Lung (tissue), 13 donors: Measurements from ENCODE around the gene CRTAC1. TPM values are rescaled to one million over a fixed set of nuclear protein-coding genes. Genes with fewer than 3 reads are reported as not detected.

Experiments
- ATAC-seq: fragments of 200-7000 bp; cut with Tn5 transposase; one replicate; pipeline ENCODE4 v1.9.1; 2020; ENCODE audit warnings: moderate number of reproducible peaks; ENCODE audit not compliant: insufficient read depth, low FRiP score
- DNase-seq, 3 donors: peaks; one replicate each; pipeline ENCODE4 v3.0.0-alpha.2; 2013 to 2017
- H3K27ac ChIP-seq, 2 donors: one replicate each; pipeline ENCODE4 v1.5.1; 2013; ENCODE audit warnings: mild to moderate bottlenecking in 2 of 2, moderate library complexity in 2 of 2, control low read depth in 1 of 2, inconsistent platforms in 1 of 2, low read depth in 1 of 2, low read length in 1 of 2
- H3K27me3 ChIP-seq, 3 donors: one replicate each; pipeline ENCODE4 v1.5.1; 2013; ENCODE audit warnings: low read length in 2 of 3; ENCODE audit not compliant: control insufficient read depth in 3 of 3, insufficient read depth in 3 of 3
- H3K36me3 ChIP-seq, 4 donors: one replicate each; pipeline ENCODE4 v1.5.1; 2013; ENCODE audit warnings: low read length in 4 of 4, mild to moderate bottlenecking in 1 of 4, moderate library complexity in 1 of 4; ENCODE audit not compliant: control insufficient read depth in 4 of 4, insufficient read depth in 4 of 4
- H3K4me1 ChIP-seq, 5 donors: one replicate each; pipeline ENCODE4 v1.5.1; 2013; ENCODE audit warnings: low read length in 5 of 5, mild to moderate bottlenecking in 2 of 5, moderate library complexity in 1 of 5; ENCODE audit not compliant: control insufficient read depth in 5 of 5, insufficient read depth in 5 of 5
- H3K4me3 ChIP-seq: one replicate; pipeline ENCODE4 v1.5.1; 2013; ENCODE audit warnings: mild to moderate bottlenecking, control low read depth, moderate library complexity
- H3K9ac ChIP-seq, 2 donors: one replicate each; pipeline ENCODE4 v1.5.1; 2013; ENCODE audit warnings: low read length in 2 of 2, control low read depth in 1 of 2; ENCODE audit not compliant: insufficient read depth in 1 of 2
- H3K9me3 ChIP-seq, 4 donors: one replicate each; pipeline ENCODE4 v1.5.1; 2013; ENCODE audit warnings: low read length in 3 of 4, mild to moderate bottlenecking in 1 of 4, moderate library complexity in 1 of 4; ENCODE audit not compliant: control insufficient read depth in 4 of 4, insufficient read depth in 3 of 4
- WGBS, 2 donors: extraction: QIAGEN DNeasy Blood & Tissue Kit; methylation state at CpG; one replicate each; pipeline ENCODE4 v1.1.7; 2013; 5-methylcytosine and 5-hydroxymethylcytosine counted together
- polyA plus RNA-seq, 2 donors: library from polyadenylated mRNA; stranded (reverse); fragments of 200-250 nt; gene quantifications; one replicate each; pipeline ENCODE4 v1.2.1, GENCODE V29; 2013
- small RNA-seq: library from RNA; depleted of rRNA; stranded (forward); fragments of <200 nt; gene quantifications from one replicate; pipeline ENCODE3, GENCODE V24; 2014; ENCODE audit warnings: low replicate concordance
- total RNA-seq, 2 donors: library from RNA; depleted of rRNA in 1 of 2; stranded (reverse); fragments of >200 nt in 1 of 2; gene quantifications; one replicate each; pipeline ENCODE4 v1.2.1, GENCODE V29; 2014 to 2021
- TF ChIP-seq, protein P1 (sequence below): IDR thresholded peaks from 2 replicates; pipeline ENCODE4 v1.5.1; 2012; ENCODE audit warnings: mild to moderate bottlenecking; ENCODE audit errors: control extremely low read depth, extremely low read depth
- donor health status: control.
- donor health status: control.
- donor health status: Bipolar disorder and iron deficiency.
- donor health status: healthy.
- donor health status: DM: yes; HTN: yes; CAD: no.

Gene CRTAC1
- total and polyA plus RNA-seq, 4 donors: 45.8 to 82.4 (median 54.3) TPM

DNA sequence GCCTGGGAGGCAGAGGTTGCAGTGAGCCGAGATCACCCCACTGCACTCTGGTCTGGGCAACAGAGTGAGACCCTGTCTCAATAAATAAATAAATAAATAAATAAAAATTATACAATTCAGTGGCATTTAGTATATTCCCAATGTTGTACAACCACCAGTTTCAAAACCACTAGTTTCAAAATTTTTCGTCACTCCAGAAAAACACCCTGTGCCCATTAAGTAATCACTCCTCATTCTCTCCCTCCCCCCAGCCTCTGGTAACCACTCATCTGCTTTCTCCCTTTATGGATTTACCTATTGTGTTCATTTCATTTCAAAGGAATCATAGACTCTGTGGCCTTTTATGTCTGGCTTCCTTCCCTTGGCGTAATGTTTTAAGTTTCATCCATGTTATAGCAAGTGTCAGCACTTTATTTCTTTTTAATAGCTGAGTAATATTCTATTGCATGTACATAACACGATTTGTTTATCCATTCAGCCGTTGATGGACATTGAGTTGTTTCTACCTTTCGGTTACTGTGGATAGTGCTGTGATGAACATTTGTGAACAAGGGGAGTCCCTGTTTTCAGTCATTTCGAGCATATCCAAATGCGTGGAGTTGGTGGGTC lies 210.2 kb downstream of the CRTAC1 start:
- H3K27ac ChIP-seq: no peak overlapping the region
- no peaks in the 10 kb centered on the region for H3K9me3 ChIP-seq
- no peak overlapping the region for H3K4me3 ChIP-seq
- ATAC-seq (no peak), DNase-seq (no peak)
- H3K4me1 ChIP-seq: no peaks in the 10 kb centered on the region
- no peak overlapping the region for H3K9ac ChIP-seq
- WGBS, 2 donors: 84 to 92% methylated on average over 8 of the region's 8 CpGs
- TF ChIP-seq, protein P1, sequence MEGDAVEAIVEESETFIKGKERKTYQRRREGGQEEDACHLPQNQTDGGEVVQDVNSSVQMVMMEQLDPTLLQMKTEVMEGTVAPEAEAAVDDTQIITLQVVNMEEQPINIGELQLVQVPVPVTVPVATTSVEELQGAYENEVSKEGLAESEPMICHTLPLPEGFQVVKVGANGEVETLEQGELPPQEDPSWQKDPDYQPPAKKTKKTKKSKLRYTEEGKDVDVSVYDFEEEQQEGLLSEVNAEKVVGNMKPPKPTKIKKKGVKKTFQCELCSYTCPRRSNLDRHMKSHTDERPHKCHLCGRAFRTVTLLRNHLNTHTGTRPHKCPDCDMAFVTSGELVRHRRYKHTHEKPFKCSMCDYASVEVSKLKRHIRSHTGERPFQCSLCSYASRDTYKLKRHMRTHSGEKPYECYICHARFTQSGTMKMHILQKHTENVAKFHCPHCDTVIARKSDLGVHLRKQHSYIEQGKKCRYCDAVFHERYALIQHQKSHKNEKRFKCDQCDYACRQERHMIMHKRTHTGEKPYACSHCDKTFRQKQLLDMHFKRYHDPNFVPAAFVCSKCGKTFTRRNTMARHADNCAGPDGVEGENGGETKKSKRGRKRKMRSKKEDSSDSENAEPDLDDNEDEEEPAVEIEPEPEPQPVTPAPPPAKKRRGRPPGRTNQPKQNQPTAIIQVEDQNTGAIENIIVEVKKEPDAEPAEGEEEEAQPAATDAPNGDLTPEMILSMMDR: no peak
- peaks cover 0 to 9% (median 3%) of the 10 kb centered on the region in 3 donors for H3K27me3 ChIP-seq
- no peaks in the 10 kb centered on the region for H3K36me3 ChIP-seq

DNA sequence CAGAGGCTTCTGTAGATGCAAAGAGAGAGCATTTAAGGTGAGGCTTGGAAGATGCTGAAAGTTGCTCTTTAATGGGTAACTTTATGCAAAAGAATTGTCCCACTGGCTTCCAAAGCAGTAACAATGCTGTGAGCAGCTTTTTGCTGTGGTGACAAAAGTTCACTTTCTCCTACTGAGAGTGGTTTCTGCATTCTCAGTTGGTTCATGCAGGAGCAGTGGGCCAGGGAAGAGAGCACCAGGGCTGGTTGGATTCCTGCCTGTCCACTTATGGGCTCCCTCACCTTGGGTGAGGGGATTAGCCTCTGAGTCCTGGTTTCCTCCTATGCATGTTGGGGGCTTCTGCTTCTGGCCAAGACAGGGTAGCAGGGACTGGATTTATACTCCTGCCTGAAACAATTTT lies 211.8 kb downstream of the CRTAC1 start:
- H3K27ac ChIP-seq: no peak overlapping the region
- no peaks in the 10 kb centered on the region for H3K36me3 ChIP-seq
- DNase-seq: no peak
- H3K4me1 ChIP-seq: no peaks in the 10 kb centered on the region
- H3K9me3 ChIP-seq: no peaks in the 10 kb centered on the region
- H3K4me3 ChIP-seq: no peak overlapping the region
- H3K27me3 ChIP-seq: peaks cover 0 to 13% (median 5%) of the 10 kb centered on the region in 3 donors
- TF ChIP-seq, protein P1: no peak
- H3K9ac ChIP-seq: no peak overlapping the region
- ATAC-seq: no peak

DNA sequence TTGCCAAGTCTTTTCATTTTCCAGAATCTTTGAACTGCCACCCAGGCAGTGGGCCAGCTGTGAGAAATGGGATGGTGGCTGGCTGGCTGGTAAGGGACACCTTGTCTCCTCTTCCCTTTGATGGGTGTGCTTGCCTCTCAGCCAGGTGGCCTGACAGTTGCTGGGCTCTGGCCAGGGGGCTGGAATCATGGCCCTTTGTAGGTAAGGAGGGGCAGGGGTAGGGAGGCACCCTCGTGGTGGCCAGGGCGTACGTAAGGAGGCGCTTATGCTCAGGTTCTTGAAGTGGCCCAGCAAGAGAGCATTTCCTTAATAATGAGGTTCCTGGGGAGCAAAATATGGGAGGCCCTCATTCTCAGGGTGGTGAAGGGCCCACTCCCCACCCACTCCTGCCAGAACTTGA lies 213.8 kb downstream of the CRTAC1 start:
- no peak for DNase-seq
- Histone ChIP-seq H3K4me1 (no peaks in the 10 kb centered on the region), H3K27ac (no peak overlapping the region), H3K9ac (no peak overlapping the region), H3K36me3 (no peaks in the 10 kb centered on the region), H3K4me3 (no peak overlapping the region), H3K27me3 (peaks cover 0 to 16% (median 5%) of the 10 kb centered on the region in 3 donors), H3K9me3 (no peaks in the 10 kb centered on the region)
- TF ChIP-seq, protein P1: no peak
- ATAC-seq: no peak
- 82 to 88% methylated on average over 4 of the region's 4 CpGs for WGBS, 2 donors

Small RNA genes within 50 kb of the gene (small RNA-seq; reads per million reads assigned to genes)
- not detected for gene AL355301.1

Other genes starting within 250 kb of the CRTAC1 start
- gene GOLGA7B, start 180.8 kb downstream of the CRTAC1 start, total RNA-seq: 1 to 10 TPM in 1 of 2 donors, under 1 TPM in 1; 0.23 to 1.0 TPM
- gene GOLGA7B, start 180.8 kb downstream of the CRTAC1 start, polyA plus RNA-seq: 1 to 10 TPM in 1 of 2 donors, under 1 TPM in 1; 0.47 to 1.2 TPM
- gene R3HCC1L, start 104.0 kb upstream of the CRTAC1 start, total RNA-seq: 10 to 100 TPM; 13.5 to 39.4 TPM
- 1 to 10 TPM; 5.0 to 9.0 TPM for gene R3HCC1L, start 104.0 kb upstream of the CRTAC1 start, polyA plus RNA-seq
- gene LOXL4, start 237.6 kb upstream of the CRTAC1 start, total RNA-seq: 1 to 10 TPM; 3.2 to 3.3 TPM
- gene LOXL4, start 237.6 kb upstream of the CRTAC1 start, polyA plus RNA-seq: 1 to 10 TPM; 1.6 to 2.0 TPM